ENCODE data around the gene MRPS22. TPM values are rescaled to one million over a fixed set of nuclear protein-coding genes. Genes with fewer than 3 reads are reported as not detected.

Gene MRPS22
- total and polyA plus RNA-seq, 2 of the 8 experiments (the other 6 are each of a cell fraction or from before 2014, with no cell fraction given) = 28.3 to 45.8 TPM

GRCh38 chr3:139357899-139358298, 14.1 kb downstream of the MRPS22 start:
- H4K91ac ChIP-seq (replicated peaks; ENCODE audit: insufficient read length, low read length) = no peak overlapping the region
- no peak overlapping the region for H3K27ac ChIP-seq (ENCODE audit: low read depth, low read length)
- FAIRE-seq (no peak), DNase-seq (ENCODE audit: low read depth in 1 of 2, low spot score in 2 of 2) (no peak)
- H3K23me2 ChIP-seq (ENCODE audit: low read depth, low read length) = no peaks in the 10 kb centered on the region
- no peak overlapping the region for H3K4ac ChIP-seq (replicated peaks; ENCODE audit: insufficient read length, low read depth, low read length)
- H3K56ac ChIP-seq (replicated peaks; ENCODE audit: insufficient read length, low read depth, low read length) = no peak overlapping the region
- H2BK20ac ChIP-seq (ENCODE audit: low read length) = no peak overlapping the region
- no peak overlapping the region for H2AK5ac ChIP-seq (ENCODE audit: low read depth, low read length)
- peaks cover 2 to 4% of the 10 kb centered on the region in 2 experiments for H4K20me1 ChIP-seq (replicated peaks in 1 of 2; ENCODE audit: control insufficient read depth in 1 of 2, insufficient read depth in 2 of 2, low read length in 2 of 2)
- no peaks in the 10 kb centered on the region for H3K9me3 ChIP-seq (ENCODE audit: insufficient read depth in 2 of 2, low read depth in 1 of 2, low read length in 1 of 2)
- H3K79me1 ChIP-seq (ENCODE audit: low read depth, low read length) = no peaks in the 10 kb centered on the region
- H2BK120ac ChIP-seq (replicated peaks; ENCODE audit: low read depth, low read length) = no peak overlapping the region
- no peak overlapping the region for H3K4me3 ChIP-seq (ENCODE audit: extremely low read depth in 1 of 4, insufficient read depth in 2 of 4, low read depth in 3 of 4, low read length in 4 of 4)
- ChIA-PET CTCF (ENCODE audit: partially characterized antibody) (no interaction called here), POLR2A (ENCODE audit: partially characterized antibody) (interaction anchor here (1.6 kb wide), 1 partner anchor 32 kb away, joined by 5 read pairs; the partner anchor contains the start of gene COPB2)
- H3K9ac ChIP-seq (replicated peaks in 1 of 4; ENCODE audit: extremely low read depth in 1 of 4, low read depth in 3 of 4, low read length in 3 of 4) = no peak overlapping the region
- peaks cover 15 to 90% (median 58%) of the 10 kb centered on the region in 4 experiments for H3K36me3 ChIP-seq (ENCODE audit: control insufficient read depth in 2 of 4, insufficient read depth in 4 of 4, low read length in 3 of 4)
- no peak overlapping the region for H4K5ac ChIP-seq (ENCODE audit: insufficient read length, low read depth, low read length)
- no peak for TF ChIP-seq JUN (IDR thresholded peaks at IDR 0.05; ENCODE audit: low read depth, low read length)
- TF ChIP-seq E2F6 (IDR thresholded peaks at IDR 0.05) = no peak
- TF ChIP-seq EZH2 (IDR thresholded peaks at IDR 0.05; ENCODE audit: low read depth, low read length, severe bottlenecking) = no peak
- no peak for TF ChIP-seq SRF (IDR thresholded peaks at IDR 0.05; ENCODE audit: low read depth, low read length)
- no peak for TF ChIP-seq EP300 (IDR thresholded peaks at IDR 0.05; ENCODE audit: borderline replicate concordance in 1 of 2, low read depth in 2 of 2, low read length in 2 of 2)
- H3K27me3 ChIP-seq (replicated peaks in 1 of 4; ENCODE audit: control insufficient read depth in 3 of 4, extremely low read depth in 1 of 4, insufficient read depth in 3 of 4, low read length in 3 of 4) = no peaks in the 10 kb centered on the region; a peak in 1 of 7 replicates
- no peaks in the 10 kb centered on the region for H3K79me2 ChIP-seq (ENCODE audit: control insufficient read depth in 1 of 2, insufficient read depth in 2 of 2, low read length in 2 of 2)
- no peak overlapping the region for H4K8ac ChIP-seq (ENCODE audit: extremely low read depth, insufficient read depth, low read length)
- WGBS, 2 experiments (ENCODE audit: extremely low coverage in 1 of 2, insufficient coverage in 1 of 2, insufficient read length in 1 of 2, insufficient replicate concordance in 2 of 2, low coverage in 1 of 2, low lambda C conversion rate in 2 of 2, missing lambda C conversion rate in 1 of 2) = 92% methylated on average over 4 of the region's 4 CpGs; no CpG with 5 or more reads in 1 of the 2 experiments
- H2BK15ac ChIP-seq (ENCODE audit: low read length) = no peak overlapping the region
- no peak overlapping the region for H2BK12ac ChIP-seq (ENCODE audit: low read depth, low read length)
- no peak overlapping the region for H3K14ac ChIP-seq (ENCODE audit: insufficient read length)
- H3K23ac ChIP-seq (ENCODE audit: insufficient read length) = no peak overlapping the region
- H3K4me2 ChIP-seq (ENCODE audit: insufficient read depth in 1 of 2, low read depth in 2 of 2, low read length in 2 of 2) = no peak overlapping the region
- no peak overlapping the region for H2BK5ac ChIP-seq (ENCODE audit: low read depth, low read length)
- H2AFZ ChIP-seq (ENCODE audit: low read length) = no peak overlapping the region
- H3K4me1 ChIP-seq (replicated peaks in 1 of 4; ENCODE audit: control insufficient read depth in 3 of 4, insufficient read depth in 4 of 4, low read length in 3 of 4) = no peaks in the 10 kb centered on the region
- no peak overlapping the region for H3K18ac ChIP-seq (ENCODE audit: extremely low read depth, low read length)

Data from H1 (cell line).